Left ventricle myocardium inferior (tissue), 1 donor: ENCODE measurements around the gene SUCLG2. TPM values are rescaled to one million over a fixed set of nuclear protein-coding genes. Genes with fewer than 3 reads are reported as not detected.

Experiments
- DNase-seq: peaks from one replicate; pipeline ENCODE4 v3.0.0-alpha.2; 2020
- H3K27ac ChIP-seq: fragments of 200-600 bp; replicated peaks from 2 replicates; pipeline ENCODE4 v1.8.0; 2021
- H3K27me3 ChIP-seq: fragments of 200-600 bp; 2 replicates; pipeline ENCODE4 v1.8.0; 2021; ENCODE audit warnings: low read depth
- H3K36me3 ChIP-seq: fragments of 200-600 bp; 2 replicates; pipeline ENCODE4 v1.8.0; 2021
- H3K4me1 ChIP-seq: fragments of 200-600 bp; 2 replicates; pipeline ENCODE4 v1.8.0; 2021
- H3K4me3 ChIP-seq: fragments of 200-600 bp; 2 replicates; pipeline ENCODE4 v1.8.0; 2021; ENCODE audit warnings: mild to moderate bottlenecking, moderate library complexity
- H3K9me3 ChIP-seq: fragments of 200-600 bp; replicated peaks from 2 replicates; pipeline ENCODE4 v1.8.0; 2021
- intact Hi-C: fragments of 100-400 bp; cut with micrococcal nuclease; formaldehyde crosslinking; loops from one replicate; pipeline ENCODE4 v1.11.0; 2022
- total RNA-seq: library from RNA; stranded (reverse); fragmentation: NEBNext Ultra II Directional; extraction: Animal tissue kit (Norgen Biotek cat#: 25700); gene quantifications from one replicate; pipeline ENCODE4 v1.2.1, GENCODE V29; 2021
- TF ChIP-seq, protein P1 (sequence below): fragments of 200-600 bp; IDR thresholded peaks from 2 replicates; pipeline ENCODE4 v1.8.0; 2021; ENCODE audit warnings: antibody characterized with exemption, mild to moderate bottlenecking, borderline replicate concordance
- donor health status: DM: no; HTN: yes; CAD: no; lungs with severe emphysema.

SUCLG2 gene
- total RNA-seq, 1 donor from 2014 or later, result 100 TPM

DNA sequence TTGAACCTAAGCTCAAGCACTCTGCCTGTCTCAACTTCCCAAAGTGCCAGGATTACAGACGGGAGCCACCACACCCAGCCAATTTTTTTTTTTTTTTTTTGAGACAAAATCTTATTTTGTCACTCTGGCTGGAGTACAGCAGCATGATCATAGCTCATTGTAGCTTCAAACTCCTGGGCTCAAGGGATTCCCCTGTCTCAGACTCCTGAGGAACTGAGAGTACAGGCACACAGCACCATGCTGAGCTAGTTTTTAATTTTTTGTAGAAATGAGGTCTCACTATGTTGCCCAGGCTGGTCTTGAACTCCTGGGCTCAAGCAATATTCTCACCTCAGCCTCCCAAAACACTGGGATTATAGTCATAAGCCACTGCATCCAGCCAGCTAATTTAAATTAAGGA lies 36.8 kb upstream of the SUCLG2 start:
- Histone ChIP-seq H3K4me1 (no peaks in the 10 kb centered on the region), H3K9me3 (no peaks in the 10 kb centered on the region), H3K27ac (no peak overlapping the region), H3K36me3 (no peaks in the 10 kb centered on the region), H3K27me3 (no peaks in the 10 kb centered on the region), H3K4me3 (no peak overlapping the region)
- TF ChIP-seq, protein P1, sequence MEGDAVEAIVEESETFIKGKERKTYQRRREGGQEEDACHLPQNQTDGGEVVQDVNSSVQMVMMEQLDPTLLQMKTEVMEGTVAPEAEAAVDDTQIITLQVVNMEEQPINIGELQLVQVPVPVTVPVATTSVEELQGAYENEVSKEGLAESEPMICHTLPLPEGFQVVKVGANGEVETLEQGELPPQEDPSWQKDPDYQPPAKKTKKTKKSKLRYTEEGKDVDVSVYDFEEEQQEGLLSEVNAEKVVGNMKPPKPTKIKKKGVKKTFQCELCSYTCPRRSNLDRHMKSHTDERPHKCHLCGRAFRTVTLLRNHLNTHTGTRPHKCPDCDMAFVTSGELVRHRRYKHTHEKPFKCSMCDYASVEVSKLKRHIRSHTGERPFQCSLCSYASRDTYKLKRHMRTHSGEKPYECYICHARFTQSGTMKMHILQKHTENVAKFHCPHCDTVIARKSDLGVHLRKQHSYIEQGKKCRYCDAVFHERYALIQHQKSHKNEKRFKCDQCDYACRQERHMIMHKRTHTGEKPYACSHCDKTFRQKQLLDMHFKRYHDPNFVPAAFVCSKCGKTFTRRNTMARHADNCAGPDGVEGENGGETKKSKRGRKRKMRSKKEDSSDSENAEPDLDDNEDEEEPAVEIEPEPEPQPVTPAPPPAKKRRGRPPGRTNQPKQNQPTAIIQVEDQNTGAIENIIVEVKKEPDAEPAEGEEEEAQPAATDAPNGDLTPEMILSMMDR, result no peak
- DNase-seq, result no peak
- intact Hi-C loops, result no loop called here

DNA sequence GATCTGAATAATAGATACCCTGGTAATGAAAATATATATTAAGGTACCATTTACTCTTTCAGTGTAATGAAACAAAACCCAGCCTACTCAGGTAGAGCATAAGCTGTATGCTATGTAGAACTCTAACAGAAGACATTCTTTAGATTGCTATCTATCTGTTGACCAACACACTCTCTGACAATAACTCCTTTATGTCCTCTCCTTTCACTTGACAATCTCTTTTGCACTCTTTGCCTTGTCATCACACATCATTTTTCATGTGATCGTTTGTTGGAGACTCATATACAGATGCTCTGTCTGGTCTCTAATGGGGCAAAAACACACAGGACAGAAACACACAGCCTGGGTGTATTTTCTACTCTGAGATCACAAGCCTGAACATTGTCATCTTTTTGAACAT lies 35.4 kb upstream of the SUCLG2 start:
- TF ChIP-seq, protein P1, result no peak
- Histone ChIP-seq H3K27ac (no peak overlapping the region), H3K36me3 (no peaks in the 10 kb centered on the region), H3K4me1 (no peaks in the 10 kb centered on the region), H3K27me3 (no peaks in the 10 kb centered on the region), H3K4me3 (no peak overlapping the region), H3K9me3 (no peaks in the 10 kb centered on the region)
- intact Hi-C loops, result no loop called here
- DNase-seq, result no peak

GRCh38 chr3:67688231-67688630 lies 33.8 kb upstream of the SUCLG2 start:
- Histone ChIP-seq H3K36me3 (no peaks in the 10 kb centered on the region), H3K27me3 (no peaks in the 10 kb centered on the region), H3K4me1 (no peaks in the 10 kb centered on the region), H3K9me3 (no peaks in the 10 kb centered on the region), H3K27ac (no peak overlapping the region), H3K4me3 (no peak overlapping the region)
- no peak for DNase-seq
- intact Hi-C loops, result no loop called here
- TF ChIP-seq, protein P1, result no peak

GRCh38 chr3:67686069-67686468 lies 31.7 kb upstream of the SUCLG2 start:
- H3K9me3 ChIP-seq, result no peaks in the 10 kb centered on the region
- TF ChIP-seq, protein P1, result no peak
- H3K27me3 ChIP-seq, result no peaks in the 10 kb centered on the region
- peaks cover 5% of the 10 kb centered on the region for H3K36me3 ChIP-seq
- no peak overlapping the region for H3K27ac ChIP-seq
- no peaks in the 10 kb centered on the region for H3K4me1 ChIP-seq
- no peak for DNase-seq
- intact Hi-C loops, result no loop called here
- H3K4me3 ChIP-seq, result no peak overlapping the region

- DNase-seq, result no peak
- no peaks in the 10 kb centered on the region for H3K9me3 ChIP-seq
- intact Hi-C loops, result no loop called here
- H3K27me3 ChIP-seq, result no peaks in the 10 kb centered on the region
- TF ChIP-seq, protein P1, result no peak
- no peak overlapping the region for H3K4me3 ChIP-seq
- H3K36me3 ChIP-seq, result peaks cover 5% of the 10 kb centered on the region
- no peaks in the 10 kb centered on the region for H3K4me1 ChIP-seq
- H3K27ac ChIP-seq, result no peak overlapping the region
Observed at GRCh38 chr3:67685499-67685898, 31.1 kb upstream of the SUCLG2 start.

DNA sequence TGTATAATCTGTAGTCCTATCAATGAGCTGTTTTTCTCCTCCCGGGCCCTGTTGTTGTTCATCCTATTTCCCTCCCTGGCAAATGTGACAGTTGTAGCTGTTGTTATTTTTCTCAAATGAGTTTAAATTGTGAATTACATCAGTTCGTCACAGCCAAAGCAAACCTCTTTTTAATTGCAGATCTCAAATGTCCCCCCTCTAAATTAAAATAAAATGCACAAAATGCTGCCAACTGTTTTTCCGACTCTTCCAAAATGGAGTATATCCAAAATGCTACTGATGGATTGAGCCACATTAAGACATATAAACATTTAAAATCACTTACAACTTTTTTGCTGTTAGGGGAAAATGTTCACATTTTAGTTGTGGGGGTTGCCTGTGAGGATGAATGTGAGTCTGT lies 29.8 kb upstream of the SUCLG2 start:
- TF ChIP-seq, protein P1, result no peak
- intact Hi-C loops, result no loop called here
- Histone ChIP-seq H3K27ac (no peak overlapping the region), H3K4me1 (no peaks in the 10 kb centered on the region), H3K36me3 (peaks cover 5% of the 10 kb centered on the region), H3K9me3 (no peaks in the 10 kb centered on the region), H3K27me3 (no peaks in the 10 kb centered on the region), H3K4me3 (no peak overlapping the region)
- DNase-seq, result no peak
